Measurements from ENCODE around the gene ARHGAP42. TPM values are rescaled to one million over a fixed set of nuclear protein-coding genes. Genes with fewer than 3 reads are reported as not detected.
A peak's percentile ranks its signal among the peaks of the same experiment; 100 is the strongest.

ARHGAP42 gene
- total RNA-seq, 1 experiment from 2014 or later: 39.1 TPM

- no peak overlapping the region for H3K4ac ChIP-seq (ENCODE audit: low read depth, low read length)
- Mint-ChIP-seq H3K27ac (peak overlapping the region in 1 of 3 experiments; percentile 88; a peak in 2 of 7 replicates), H3K36me3 (ENCODE audit: insufficient read depth in 1 of 3, low read depth in 3 of 3) (peaks cover 0 to 14% (median 8%) of the 10 kb centered on the region in 3 experiments; a peak in 4 of 7 replicates), H3K4me1 (peaks cover 16 to 26% of the 10 kb centered on the region in 2 experiments), H3K9me3 (no peaks in the 10 kb centered on the region), H3K4me3 (no peak overlapping the region), H3K27me3 (ENCODE audit: low read depth) (no peaks in the 10 kb centered on the region)
- H4K20me1 ChIP-seq (ENCODE audit: control insufficient read depth, insufficient read depth, insufficient read length): no peaks in the 10 kb centered on the region
- H3K79me1 ChIP-seq (ENCODE audit: insufficient read depth, low read depth, low read length, poor library complexity, severe bottlenecking): no peaks in the 10 kb centered on the region
- no CpG with 5 or more reads among the region's 3 CpGs for WGBS (ENCODE audit: extremely low coverage, insufficient read length, low lambda C conversion rate)
- H3K56ac ChIP-seq (ENCODE audit: insufficient read length, low read depth, low read length): no peak overlapping the region
- H3K4me2 ChIP-seq (ENCODE audit: insufficient read depth, insufficient read length, low read length): no peak overlapping the region
- H2BK15ac ChIP-seq (ENCODE audit: low read depth, low read length): no peak overlapping the region
- H3K23ac ChIP-seq (ENCODE audit: insufficient read length, low read depth, low read length): no peak overlapping the region
- DNase-seq: no peak
- no peaks in the 10 kb centered on the region for H3K9me3 ChIP-seq (ENCODE audit: control insufficient read depth, low read depth, low read length)
- H2BK20ac ChIP-seq (ENCODE audit: low read depth, low read length, poor library complexity, severe bottlenecking): peak overlapping the region; percentile 26
- H4K91ac ChIP-seq (ENCODE audit: insufficient read length, low read depth, low read length): no peak overlapping the region
- no peak overlapping the region for H2BK12ac ChIP-seq (ENCODE audit: insufficient read length, low read depth, low read length)
- no peak overlapping the region for H2BK120ac ChIP-seq (ENCODE audit: low read depth, low read length, poor library complexity, severe bottlenecking)
- H3K9ac ChIP-seq (ENCODE audit: extremely low read depth, insufficient read length, low read length): no peak overlapping the region
- H3K18ac ChIP-seq (ENCODE audit: insufficient read length, low read depth, low read length): no peak overlapping the region
- no peaks in the 10 kb centered on the region for H3K23me2 ChIP-seq (ENCODE audit: insufficient read length, low read depth, low read length, poor library complexity, severe bottlenecking)
- H3T11ph ChIP-seq (ENCODE audit: low read length): no peak overlapping the region
- peaks cover 2% of the 10 kb centered on the region; the same call in 1 of the 2 replicates for H3K79me2 ChIP-seq (ENCODE audit: insufficient read depth, low read length)
- no peaks in the 10 kb centered on the region; the same call in 1 of the 2 replicates for H3K4me1 ChIP-seq (ENCODE audit: insufficient read depth, low read length)
- no peak overlapping the region for H2BK5ac ChIP-seq (ENCODE audit: insufficient read length, low read length)
- H3K27ac ChIP-seq (ENCODE audit: insufficient read length, low read depth, low read length): no peak overlapping the region
- H3K27me3 ChIP-seq (ENCODE audit: insufficient read depth, low read length): no peaks in the 10 kb centered on the region
- no peak overlapping the region for H4K5ac ChIP-seq (ENCODE audit: insufficient read length, low read depth, low read length)
- H2AK5ac ChIP-seq (ENCODE audit: insufficient read length, low read length): no peak overlapping the region
- H3K14ac ChIP-seq (ENCODE audit: insufficient read depth, low read length): no peak overlapping the region
- H4K8ac ChIP-seq (replicated peaks; ENCODE audit: insufficient read length, low read depth, low read length): no peak overlapping the region
- TF ChIP-seq CTCF (conservative IDR thresholded peaks at IDR 0.05): no peak
- H2AFZ ChIP-seq (ENCODE audit: low read length): no peak overlapping the region
Measured at GRCh38 chr11:100709233-100709957, 22.3 kb downstream of the ARHGAP42 start.

All from H9 (cell line).